ENCODE results near the gene SLC9A2. TPM values are rescaled to one million over a fixed set of nuclear protein-coding genes. Genes with fewer than 3 reads are reported as not detected.

SLC9A2 gene
- total RNA-seq, 4 donors from 2014 or later, result 2.5 to 7.4 (median 5.6) TPM

DNA sequence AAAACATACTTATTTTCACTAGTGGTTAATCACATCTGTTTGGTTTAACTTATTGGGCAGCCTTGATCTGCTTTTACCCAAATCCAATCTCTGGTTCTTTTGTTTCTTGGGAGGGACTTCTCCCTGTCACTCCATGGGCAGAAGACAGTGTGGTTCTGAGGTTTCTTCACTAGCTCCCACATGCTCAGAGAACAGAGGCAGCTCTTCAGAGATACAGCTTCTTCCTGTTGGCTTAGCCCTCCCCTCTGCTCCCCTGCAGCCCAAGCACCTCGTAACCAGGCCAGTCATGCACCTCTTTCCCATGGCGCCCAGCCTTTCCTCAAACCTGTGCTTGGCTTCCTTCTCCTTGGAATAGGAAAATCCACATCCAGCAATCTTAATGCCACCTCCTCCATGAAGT lies 32.8 kb downstream of the SLC9A2 start:
- intact Hi-C loops (cut with DNase I; ENCODE audit: low total_unique reads) (no loop called here), in situ Hi-C loops (cut with MboI; ENCODE audit: low sequenced_read_pairs in 4 of 4) (no loop called here)
- no peak for ATAC-seq
- no peak overlapping the region for H3K4me3 ChIP-seq
- no peaks in the 10 kb centered on the region for H3K36me3 ChIP-seq
- TF ChIP-seq, protein P1, sequence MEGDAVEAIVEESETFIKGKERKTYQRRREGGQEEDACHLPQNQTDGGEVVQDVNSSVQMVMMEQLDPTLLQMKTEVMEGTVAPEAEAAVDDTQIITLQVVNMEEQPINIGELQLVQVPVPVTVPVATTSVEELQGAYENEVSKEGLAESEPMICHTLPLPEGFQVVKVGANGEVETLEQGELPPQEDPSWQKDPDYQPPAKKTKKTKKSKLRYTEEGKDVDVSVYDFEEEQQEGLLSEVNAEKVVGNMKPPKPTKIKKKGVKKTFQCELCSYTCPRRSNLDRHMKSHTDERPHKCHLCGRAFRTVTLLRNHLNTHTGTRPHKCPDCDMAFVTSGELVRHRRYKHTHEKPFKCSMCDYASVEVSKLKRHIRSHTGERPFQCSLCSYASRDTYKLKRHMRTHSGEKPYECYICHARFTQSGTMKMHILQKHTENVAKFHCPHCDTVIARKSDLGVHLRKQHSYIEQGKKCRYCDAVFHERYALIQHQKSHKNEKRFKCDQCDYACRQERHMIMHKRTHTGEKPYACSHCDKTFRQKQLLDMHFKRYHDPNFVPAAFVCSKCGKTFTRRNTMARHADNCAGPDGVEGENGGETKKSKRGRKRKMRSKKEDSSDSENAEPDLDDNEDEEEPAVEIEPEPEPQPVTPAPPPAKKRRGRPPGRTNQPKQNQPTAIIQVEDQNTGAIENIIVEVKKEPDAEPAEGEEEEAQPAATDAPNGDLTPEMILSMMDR (IDR thresholded peaks at IDR 0.05 in 4 of 5, conservative IDR thresholded peaks at IDR 0.05 in 1 of 5), result no peak
- TF ChIP-seq POLR2A (IDR thresholded peaks at IDR 0.05), result no peak
- no peaks in the 10 kb centered on the region for H3K4me1 ChIP-seq
- no peak overlapping the region for H3K27ac ChIP-seq
- no peak for DNase-seq
- no peaks in the 10 kb centered on the region for H3K27me3 ChIP-seq
- no peaks in the 10 kb centered on the region for H3K9me3 ChIP-seq

DNA sequence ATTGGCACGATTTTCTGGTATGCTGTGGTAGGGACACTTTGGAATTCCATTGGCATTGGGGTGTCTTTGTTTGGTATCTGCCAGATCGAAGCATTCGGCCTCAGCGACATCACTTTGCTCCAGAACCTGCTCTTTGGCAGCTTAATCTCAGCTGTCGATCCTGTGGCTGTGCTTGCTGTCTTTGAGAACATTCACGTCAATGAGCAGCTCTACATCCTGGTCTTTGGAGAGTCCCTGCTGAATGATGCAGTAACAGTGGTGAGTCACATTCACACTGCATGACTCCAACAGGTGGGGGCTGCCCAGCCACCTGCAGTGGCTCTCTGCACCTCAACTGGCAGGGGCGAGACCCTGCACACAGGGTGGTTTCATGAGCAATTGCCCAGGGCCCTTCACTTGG lies 38.4 kb downstream of the SLC9A2 start:
- no peak for ATAC-seq
- Histone ChIP-seq H3K27me3 (no peaks in the 10 kb centered on the region), H3K4me3 (no peak overlapping the region), H3K9me3 (no peaks in the 10 kb centered on the region), H3K36me3 (no peaks in the 10 kb centered on the region), H3K27ac (no peak overlapping the region), H3K4me1 (peaks cover 0 to 9% of the 10 kb centered on the region in 2 donors)
- DNase-seq, result no peak
- intact Hi-C loops (cut with DNase I; ENCODE audit: low total_unique reads), result no loop called here
- TF ChIP-seq, protein P1 (IDR thresholded peaks at IDR 0.05 in 4 of 5, conservative IDR thresholded peaks at IDR 0.05 in 1 of 5), result no peak
- no peak for TF ChIP-seq POLR2A (IDR thresholded peaks at IDR 0.05)
- in situ Hi-C loops (cut with MboI; ENCODE audit: low sequenced_read_pairs in 4 of 4), result no loop called here

DNA sequence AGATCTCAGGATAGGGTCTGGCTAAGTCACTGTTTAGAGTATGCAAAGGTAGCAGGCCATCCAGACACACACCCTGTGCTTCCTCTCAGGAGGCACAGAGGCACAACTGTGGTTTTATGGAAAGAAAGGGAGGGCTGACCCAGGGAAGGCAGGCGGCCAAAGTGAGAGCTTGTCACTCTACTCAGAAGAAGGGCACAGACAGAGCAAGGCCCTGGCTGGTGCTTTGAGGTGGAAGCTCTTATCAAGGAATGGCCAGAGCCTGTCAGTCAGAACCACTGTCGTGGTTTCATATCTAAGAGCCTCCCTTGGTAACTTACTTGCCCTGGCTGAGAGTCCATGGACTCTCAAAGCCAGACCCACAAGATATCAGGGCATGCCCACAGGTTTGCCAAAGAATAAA lies 40.7 kb downstream of the SLC9A2 start:
- Histone ChIP-seq H3K36me3 (no peaks in the 10 kb centered on the region), H3K4me3 (no peak overlapping the region), H3K9me3 (no peaks in the 10 kb centered on the region), H3K27me3 (no peaks in the 10 kb centered on the region), H3K4me1 (peaks cover 0 to 17% of the 10 kb centered on the region in 2 donors), H3K27ac (peak overlapping the region in 1 of 4 donors; percentile 6)
- in situ Hi-C loops (cut with MboI; ENCODE audit: low sequenced_read_pairs in 4 of 4), result no loop called here
- no peak for ATAC-seq
- DNase-seq, result no peak
- intact Hi-C loops (cut with DNase I; ENCODE audit: low total_unique reads), result no loop called here
- TF ChIP-seq, protein P1 (IDR thresholded peaks at IDR 0.05 in 4 of 5, conservative IDR thresholded peaks at IDR 0.05 in 1 of 5), result no peak
- no peak for TF ChIP-seq POLR2A (IDR thresholded peaks at IDR 0.05)

- H3K36me3 ChIP-seq, result no peaks in the 10 kb centered on the region
- H3K4me3 ChIP-seq, result no peak overlapping the region
- no peaks in the 10 kb centered on the region for H3K9me3 ChIP-seq
- no peak for DNase-seq
- H3K27ac ChIP-seq, result no peak overlapping the region
- TF ChIP-seq, protein P1 (IDR thresholded peaks at IDR 0.05 in 4 of 5, conservative IDR thresholded peaks at IDR 0.05 in 1 of 5), result no peak
- TF ChIP-seq POLR2A (IDR thresholded peaks at IDR 0.05), result no peak
- H3K4me1 ChIP-seq, result peaks cover 0 to 17% of the 10 kb centered on the region in 2 donors
- no peak for ATAC-seq
- H3K27me3 ChIP-seq, result no peaks in the 10 kb centered on the region
- intact Hi-C loops (cut with DNase I; ENCODE audit: low total_unique reads) (no loop called here), in situ Hi-C loops (cut with MboI; ENCODE audit: low sequenced_read_pairs in 4 of 4) (no loop called here)
These were observed 41.2 kb downstream of the SLC9A2 start for GRCh38 chr2:102660574-102660973.

DNA sequence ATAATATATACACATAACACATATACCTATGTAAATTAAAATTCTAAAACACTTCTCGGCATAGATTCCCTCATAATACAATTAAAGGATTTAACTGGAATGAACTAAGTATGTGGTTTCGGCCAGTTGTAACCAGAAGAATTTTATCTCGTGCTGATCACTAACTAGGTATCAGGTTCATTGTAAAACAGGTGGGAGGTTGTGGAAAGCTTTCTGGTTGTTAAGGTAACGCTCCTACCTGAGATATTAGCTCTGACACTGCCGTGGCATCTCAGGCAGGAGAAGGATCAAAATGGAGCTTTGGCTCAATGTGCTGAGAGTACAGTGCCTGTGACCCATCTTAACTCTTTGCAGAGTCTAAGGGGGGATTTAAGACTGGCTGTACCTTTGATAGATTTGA lies 42.5 kb downstream of the SLC9A2 start:
- no peaks in the 10 kb centered on the region for H3K36me3 ChIP-seq
- intact Hi-C loops (cut with DNase I; ENCODE audit: low total_unique reads), result no loop called here
- H3K4me3 ChIP-seq, result no peak overlapping the region
- DNase-seq, result no peak
- no peaks in the 10 kb centered on the region for H3K9me3 ChIP-seq
- in situ Hi-C loops (cut with MboI; ENCODE audit: low sequenced_read_pairs in 4 of 4), result no loop called here
- no peak overlapping the region for H3K27ac ChIP-seq
- H3K27me3 ChIP-seq, result no peaks in the 10 kb centered on the region
- peaks cover 0 to 20% of the 10 kb centered on the region in 2 donors for H3K4me1 ChIP-seq
- no peak for ATAC-seq
- TF ChIP-seq POLR2A (IDR thresholded peaks at IDR 0.05), result no peak
- TF ChIP-seq, protein P1 (IDR thresholded peaks at IDR 0.05 in 4 of 5, conservative IDR thresholded peaks at IDR 0.05 in 1 of 5), result no peak

Measured in gastrocnemius medialis (tissue), 4 donors.